Suprapubic skin (tissue), 4 donors: ENCODE results near the gene ZMYM4. TPM values are rescaled to one million over a fixed set of nuclear protein-coding genes. Genes with fewer than 3 reads are reported as not detected.
A peak's percentile ranks its signal among the peaks of the same experiment; 100 is the strongest.

Experiments
- DNase-seq, 2 donors: peaks; one replicate each; pipeline ENCODE4 v3.0.0-alpha.2; 2019; ENCODE audit warnings: low spot score in 2 of 2
- H3K27ac ChIP-seq: fragments of 200-600 bp; sonication (generic); one replicate; pipeline ENCODE4 v1.5.1; 2019
- H3K27me3 ChIP-seq: fragments of 200-600 bp; sonication (generic); one replicate; pipeline ENCODE4 v1.5.1; 2019
- H3K36me3 ChIP-seq: fragments of 200-600 bp; sonication (generic); one replicate; pipeline ENCODE4 v1.5.1; 2019
- H3K4me1 ChIP-seq: fragments of 200-600 bp; sonication (generic); one replicate; pipeline ENCODE4 v1.5.1; 2019
- H3K4me3 ChIP-seq: fragments of 200-600 bp; sonication (generic); one replicate; pipeline ENCODE4 v1.5.1; 2019; ENCODE audit warnings: mild to moderate bottlenecking
- H3K9me3 ChIP-seq: fragments of 200-600 bp; sonication (generic); one replicate; pipeline ENCODE4 v1.5.1; 2019
- EP300 ChIP-seq: sonication (generic); formaldehyde crosslinking; IDR thresholded peaks from one replicate; pipeline ENCODE4 v1.6.1; 2017; ENCODE audit warnings: antibody characterized with exemption
- POLR2A ChIP-seq, 2 donors: fragments of 450-650 bp; IDR thresholded peaks; one replicate each; pipeline ENCODE4 v1.6.1; 2017; ENCODE audit warnings: antibody characterized with exemption in 2 of 2, mild to moderate bottlenecking in 2 of 2, moderate library complexity in 2 of 2
- POLR2AphosphoS5 ChIP-seq, 3 donors: sonication (generic); formaldehyde crosslinking; IDR thresholded peaks; one replicate each; pipeline ENCODE4 v1.6.1; 2017; ENCODE audit warnings: antibody characterized with exemption in 3 of 3
- WGBS: methylation state at CpG from one replicate; pipeline ENCODE4 v1.1.5; 2018; 5-methylcytosine and 5-hydroxymethylcytosine counted together
- total RNA-seq, 4 donors: library from RNA; depleted of rRNA; stranded (reverse); fragments of >200 nt; gene quantifications; one replicate each; pipeline ENCODE4 v1.1.0, GENCODE V29; 2016
- TF ChIP-seq, protein P1 (sequence below), 2 donors: fragments of 200-600 bp in 1 of 2; fragments of 450-650 bp in 1 of 2; sonication (generic) in 1 of 2; IDR thresholded peaks; one replicate each; pipeline ENCODE4 v1.5.1; 2016 to 2019; ENCODE audit warnings: antibody characterized with exemption in 2 of 2, mild to moderate bottlenecking in 1 of 2, moderate library complexity in 1 of 2

ZMYM4 gene
- total RNA-seq, 4 donors from 2014 or later = 16.9 to 43.0 (median 19.6) TPM

DNA sequence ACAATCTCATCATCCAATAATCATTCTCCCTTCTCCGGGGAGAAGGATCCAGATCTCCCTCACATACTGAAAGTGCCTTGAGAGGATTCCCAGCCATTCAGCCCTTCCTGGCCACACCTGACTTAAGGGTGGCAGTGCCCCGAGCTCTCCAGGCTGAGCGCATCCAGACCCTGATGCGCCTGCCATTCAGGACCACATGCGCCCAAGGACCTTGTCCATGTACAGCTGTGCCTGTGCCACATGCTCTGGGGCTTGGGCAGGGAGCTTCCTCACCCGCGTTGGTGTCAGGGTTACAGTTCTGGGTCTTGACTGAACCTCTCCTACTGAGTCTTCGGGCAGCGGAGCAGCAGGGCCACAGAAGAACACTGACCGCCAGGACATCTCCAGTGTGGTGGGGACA is 167.6 kb downstream of the ZMYM4 start:
- H3K4me1 ChIP-seq = peaks cover 18% of the 10 kb centered on the region
- no peaks in the 10 kb centered on the region for H3K9me3 ChIP-seq
- peaks cover 78% of the 10 kb centered on the region for H3K36me3 ChIP-seq
- TF ChIP-seq POLR2AphosphoS5 (IDR thresholded peaks at IDR 0.05) (no peak), POLR2A (IDR thresholded peaks at IDR 0.05) (no peak), EP300 (no peak)
- TF ChIP-seq, protein P1, sequence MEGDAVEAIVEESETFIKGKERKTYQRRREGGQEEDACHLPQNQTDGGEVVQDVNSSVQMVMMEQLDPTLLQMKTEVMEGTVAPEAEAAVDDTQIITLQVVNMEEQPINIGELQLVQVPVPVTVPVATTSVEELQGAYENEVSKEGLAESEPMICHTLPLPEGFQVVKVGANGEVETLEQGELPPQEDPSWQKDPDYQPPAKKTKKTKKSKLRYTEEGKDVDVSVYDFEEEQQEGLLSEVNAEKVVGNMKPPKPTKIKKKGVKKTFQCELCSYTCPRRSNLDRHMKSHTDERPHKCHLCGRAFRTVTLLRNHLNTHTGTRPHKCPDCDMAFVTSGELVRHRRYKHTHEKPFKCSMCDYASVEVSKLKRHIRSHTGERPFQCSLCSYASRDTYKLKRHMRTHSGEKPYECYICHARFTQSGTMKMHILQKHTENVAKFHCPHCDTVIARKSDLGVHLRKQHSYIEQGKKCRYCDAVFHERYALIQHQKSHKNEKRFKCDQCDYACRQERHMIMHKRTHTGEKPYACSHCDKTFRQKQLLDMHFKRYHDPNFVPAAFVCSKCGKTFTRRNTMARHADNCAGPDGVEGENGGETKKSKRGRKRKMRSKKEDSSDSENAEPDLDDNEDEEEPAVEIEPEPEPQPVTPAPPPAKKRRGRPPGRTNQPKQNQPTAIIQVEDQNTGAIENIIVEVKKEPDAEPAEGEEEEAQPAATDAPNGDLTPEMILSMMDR (IDR thresholded peaks at IDR 0.05) = no peak
- no peaks in the 10 kb centered on the region for H3K27me3 ChIP-seq
- no peak overlapping the region for H3K4me3 ChIP-seq
- DNase-seq = no peak
- 92% methylated on average over 10 of the region's 10 CpGs for WGBS
- H3K27ac ChIP-seq = no peak overlapping the region

DNA sequence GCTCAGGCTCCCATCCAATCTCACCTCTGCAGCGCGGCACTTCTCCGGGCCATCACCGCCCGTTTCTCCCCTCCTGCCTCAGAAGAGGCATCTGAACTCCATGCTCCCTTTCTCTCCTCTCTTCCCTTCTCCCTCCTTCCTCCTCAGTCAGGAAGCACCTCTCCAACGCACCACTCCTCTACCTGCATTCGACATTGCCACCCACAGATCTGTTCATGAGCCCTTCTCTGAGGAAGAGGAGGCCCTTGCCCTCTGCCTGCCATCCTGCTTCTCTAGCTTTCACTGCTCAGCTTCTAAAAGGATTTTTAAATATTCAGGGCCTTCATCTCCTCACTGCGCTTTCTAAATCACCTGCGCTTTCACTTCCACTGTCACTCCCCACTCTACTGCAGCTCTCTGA is 168.7 kb downstream of the ZMYM4 start:
- H3K4me1 ChIP-seq = peaks cover 29% of the 10 kb centered on the region
- WGBS = 87% methylated on average over 9 of the region's 9 CpGs

DNA sequence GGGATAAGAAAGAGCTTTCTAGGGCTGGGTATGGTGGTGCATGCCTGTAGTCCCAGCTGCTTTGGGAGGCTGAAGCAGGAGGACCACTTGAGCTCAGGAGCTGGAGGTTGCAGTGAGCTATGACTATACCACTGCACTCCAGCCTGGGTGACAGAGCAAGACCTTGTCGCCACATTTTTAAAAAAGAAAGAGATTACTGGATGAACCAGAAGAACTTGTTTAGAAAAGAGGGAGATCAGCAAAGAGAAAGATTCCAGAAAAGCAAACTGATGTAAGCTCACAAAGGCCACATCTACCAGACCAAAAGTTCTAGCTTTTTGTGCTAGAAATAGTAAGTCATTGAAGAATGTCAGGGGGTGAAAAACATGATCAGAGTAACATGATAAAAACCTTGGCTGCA is 171.1 kb downstream of the ZMYM4 start:
- TF ChIP-seq, protein P1 (IDR thresholded peaks at IDR 0.05) = no peak
- no peak for TF ChIP-seq EP300
- no peak for TF ChIP-seq POLR2AphosphoS5 (IDR thresholded peaks at IDR 0.05)
- TF ChIP-seq POLR2A (IDR thresholded peaks at IDR 0.05) = no peak
- H3K36me3 ChIP-seq = peaks cover 88% of the 10 kb centered on the region
- H3K27me3 ChIP-seq = no peaks in the 10 kb centered on the region
- DNase-seq = no peak
- no peak overlapping the region for H3K27ac ChIP-seq
- H3K4me1 ChIP-seq = peaks cover 39% of the 10 kb centered on the region
- 54% methylated on average over 1 of the region's 1 CpG for WGBS
- H3K9me3 ChIP-seq = no peaks in the 10 kb centered on the region
- H3K4me3 ChIP-seq = no peak overlapping the region

More for the DNA sequence above, 168.7 kb downstream of the ZMYM4 start:
- H3K27me3 ChIP-seq = no peaks in the 10 kb centered on the region
- H3K9me3 ChIP-seq = no peaks in the 10 kb centered on the region
- TF ChIP-seq, protein P1 (IDR thresholded peaks at IDR 0.05) = no peak
- no peak for TF ChIP-seq POLR2A (IDR thresholded peaks at IDR 0.05)
- TF ChIP-seq POLR2AphosphoS5 (IDR thresholded peaks at IDR 0.05) = no peak
- no peak for TF ChIP-seq EP300
- no peak overlapping the region for H3K27ac ChIP-seq
- H3K4me3 ChIP-seq = no peak overlapping the region
- peaks cover 85% of the 10 kb centered on the region for H3K36me3 ChIP-seq
- DNase-seq = no peak

DNA sequence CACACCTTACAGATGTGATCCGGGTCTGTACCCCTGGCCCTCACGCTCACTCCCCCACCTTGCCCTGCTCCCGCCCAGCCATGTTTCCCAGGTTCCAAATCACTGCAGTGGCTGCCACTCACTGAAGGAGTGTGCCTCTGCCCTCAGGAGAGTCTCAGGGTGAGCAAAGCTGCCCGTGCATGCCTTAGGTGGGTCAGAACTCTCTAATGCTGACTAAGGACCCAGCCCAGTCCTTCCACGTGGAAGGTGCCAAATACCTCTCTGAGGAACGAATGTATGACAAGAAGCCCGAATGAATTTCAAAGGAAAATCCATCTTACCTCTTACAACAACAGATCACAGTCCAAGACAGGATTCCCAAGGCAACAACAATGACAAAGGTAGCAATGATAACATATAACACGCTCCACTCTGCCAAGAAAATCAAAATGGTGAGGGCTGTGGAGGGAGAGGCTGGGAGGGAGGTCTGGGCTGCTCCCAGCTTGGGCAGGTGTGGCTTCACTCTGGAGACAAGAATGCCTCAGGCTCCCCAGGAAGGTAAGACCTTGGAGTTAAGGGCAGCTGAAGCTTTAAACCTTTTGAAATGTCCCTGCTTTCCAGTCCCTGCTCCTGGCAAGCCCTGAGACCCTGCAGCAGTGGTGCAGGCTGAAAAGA is 173.5 kb downstream of the ZMYM4 start:
- peak overlapping the region; percentile 23 for H3K27ac ChIP-seq
- DNase-seq = no peak
- no peak for TF ChIP-seq POLR2A (IDR thresholded peaks at IDR 0.05)
- TF ChIP-seq, protein P1 (IDR thresholded peaks at IDR 0.05) = no peak
- no peak for TF ChIP-seq EP300
- no peak for TF ChIP-seq POLR2AphosphoS5 (IDR thresholded peaks at IDR 0.05)
- H3K27me3 ChIP-seq = no peaks in the 10 kb centered on the region
- H3K4me3 ChIP-seq = no peak overlapping the region
- H3K4me1 ChIP-seq = peaks cover 39% of the 10 kb centered on the region
- 58% methylated on average over 8 of the region's 8 CpGs for WGBS
- H3K9me3 ChIP-seq = no peaks in the 10 kb centered on the region
- peaks cover 79% of the 10 kb centered on the region for H3K36me3 ChIP-seq

DNA sequence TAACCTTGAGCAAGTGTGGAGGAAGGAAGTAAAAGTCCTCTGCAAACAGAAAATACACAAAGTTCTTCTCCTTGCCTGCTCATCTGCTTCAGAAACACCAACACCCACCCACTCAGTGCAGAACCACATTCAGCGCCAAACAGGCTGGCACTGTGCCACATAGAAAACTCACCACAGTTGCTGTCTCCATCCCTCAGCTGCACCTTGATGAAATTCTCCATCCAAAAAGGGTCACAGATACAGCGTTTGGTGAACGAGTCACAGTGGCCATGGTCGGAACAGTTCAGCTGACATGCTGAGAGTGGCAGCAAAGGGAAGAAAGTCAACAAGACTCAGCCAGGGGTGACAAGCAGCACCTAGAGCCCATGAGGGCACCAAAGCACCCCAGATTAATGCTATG is 174.2 kb downstream of the ZMYM4 start:
- WGBS = 44% methylated on average over 4 of the region's 4 CpGs
- Histone ChIP-seq H3K4me1 (peaks cover 39% of the 10 kb centered on the region), H3K9me3 (no peaks in the 10 kb centered on the region), H3K4me3 (no peak overlapping the region), H3K27ac (peak overlapping the region; percentile 23), H3K36me3 (peaks cover 78% of the 10 kb centered on the region), H3K27me3 (no peaks in the 10 kb centered on the region)
- DNase-seq = no peak
- TF ChIP-seq, protein P1 (IDR thresholded peaks at IDR 0.05) = no peak
- TF ChIP-seq POLR2A (IDR thresholded peaks at IDR 0.05) (no peak), EP300 (no peak), POLR2AphosphoS5 (IDR thresholded peaks at IDR 0.05) (no peak)
